LNCaP clone FGC (cell line): ENCODE data around the gene IGF1R.

ENCODE experiments used
- DNase-seq: peaks from one replicate; pipeline ENCODE4 v3.0.0-alpha.2; 2011; ENCODE audit warnings: low read depth
- H3K4me3 ChIP-seq: 2 replicates; pipeline ENCODE4 v1.5.1; 2011; ENCODE audit warnings: mild to moderate bottlenecking, low read depth, low read length, control low read depth
- CTCF ChIP-seq: IDR thresholded peaks from 2 replicates; pipeline ENCODE4 v1.5.1; 2012; ENCODE audit warnings: mild to moderate bottlenecking; ENCODE audit not compliant: control insufficient read depth, insufficient read depth; ENCODE audit errors: extremely low read depth

Gene IGF1R

GRCh38 chr15:98865397-98866339 lies 217.3 kb downstream of the IGF1R start:
- H3K4me3 ChIP-seq: peak overlapping the region; percentile 55
- DNase-seq: no peak
- no peak for TF ChIP-seq CTCF

- DNase-seq: no peak
- no peak for TF ChIP-seq CTCF
- peak overlapping the region; percentile 55 for H3K4me3 ChIP-seq
Measured at GRCh38 chr15:98866511-98866910, 218.2 kb downstream of the IGF1R start.

GRCh38 chr15:98868564-98868963 lies 220.2 kb downstream of the IGF1R start:
- no peak overlapping the region for H3K4me3 ChIP-seq
- DNase-seq: no peak
- no peak for TF ChIP-seq CTCF

- H3K4me3 ChIP-seq: no peak overlapping the region
- no peak for TF ChIP-seq CTCF
- DNase-seq: no peak
Measured at GRCh38 chr15:98870788-98871187, 222.4 kb downstream of the IGF1R start.

GRCh38 chr15:98872774-98873173 lies 224.4 kb downstream of the IGF1R start:
- DNase-seq: no peak
- H3K4me3 ChIP-seq: no peak overlapping the region
- TF ChIP-seq CTCF: no peak

- TF ChIP-seq CTCF: peak; percentile 29; the same call in 1 of the 2 replicates
- no peak for DNase-seq
- no peak overlapping the region for H3K4me3 ChIP-seq
Measured at GRCh38 chr15:98873441-98874218, 225.3 kb downstream of the IGF1R start.
